ENCODE data around the gene TEX22.
"Not testable (repeated sequence)": the region's sequence is repeated elsewhere in the genome, so short reads cannot be mapped to it uniquely, and the experiment has no call there.

The TEX22 gene, protein sequence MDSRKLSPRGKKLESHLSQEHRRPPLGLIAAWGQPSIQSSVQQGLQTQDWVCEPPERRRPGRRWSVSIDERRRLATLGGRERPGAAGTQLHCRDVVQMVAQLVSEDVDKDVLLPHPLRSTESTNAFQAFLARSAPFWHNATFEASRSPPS

DNA sequence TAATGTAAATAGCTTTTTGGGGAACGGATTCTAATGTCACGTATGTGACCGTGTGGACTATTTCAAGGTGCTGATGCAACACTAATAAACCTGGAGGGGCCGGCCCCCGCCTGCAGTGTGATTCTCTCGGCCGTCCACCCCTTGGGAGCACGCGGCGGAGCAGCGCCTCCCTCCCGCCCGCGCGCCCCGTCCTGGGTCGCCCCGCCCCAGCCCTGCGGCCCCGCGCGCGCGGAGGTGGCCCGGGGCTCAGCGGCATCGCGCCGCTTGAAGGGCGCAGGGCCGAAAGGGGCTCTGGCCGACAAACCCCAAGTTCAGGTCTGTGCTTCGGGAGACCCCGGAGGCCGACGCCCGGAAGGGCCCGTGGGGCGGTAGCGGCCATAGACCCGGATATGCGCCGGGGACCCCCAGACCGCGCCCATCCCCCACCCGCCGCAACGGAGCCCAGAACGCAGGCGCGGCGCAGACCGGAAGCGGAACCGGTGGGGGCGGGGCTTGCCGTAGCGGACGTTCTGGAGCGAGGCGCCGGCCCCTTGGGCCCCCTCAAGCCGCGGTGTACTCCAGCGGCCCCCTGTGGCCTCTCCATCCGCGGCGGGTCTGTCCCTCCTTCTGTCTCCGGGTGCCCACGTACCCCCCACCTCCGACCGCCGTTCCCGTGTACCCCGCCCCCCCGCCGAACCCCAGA, at the start of gene TEX22:
Gene TEX22 (plus strand): TSS at position 495 of the 682 bp plus-strand sequence. CDS start 803 bp downstream, outside the sequence.
- peak; percentile 61 for DNase-seq

DNA sequence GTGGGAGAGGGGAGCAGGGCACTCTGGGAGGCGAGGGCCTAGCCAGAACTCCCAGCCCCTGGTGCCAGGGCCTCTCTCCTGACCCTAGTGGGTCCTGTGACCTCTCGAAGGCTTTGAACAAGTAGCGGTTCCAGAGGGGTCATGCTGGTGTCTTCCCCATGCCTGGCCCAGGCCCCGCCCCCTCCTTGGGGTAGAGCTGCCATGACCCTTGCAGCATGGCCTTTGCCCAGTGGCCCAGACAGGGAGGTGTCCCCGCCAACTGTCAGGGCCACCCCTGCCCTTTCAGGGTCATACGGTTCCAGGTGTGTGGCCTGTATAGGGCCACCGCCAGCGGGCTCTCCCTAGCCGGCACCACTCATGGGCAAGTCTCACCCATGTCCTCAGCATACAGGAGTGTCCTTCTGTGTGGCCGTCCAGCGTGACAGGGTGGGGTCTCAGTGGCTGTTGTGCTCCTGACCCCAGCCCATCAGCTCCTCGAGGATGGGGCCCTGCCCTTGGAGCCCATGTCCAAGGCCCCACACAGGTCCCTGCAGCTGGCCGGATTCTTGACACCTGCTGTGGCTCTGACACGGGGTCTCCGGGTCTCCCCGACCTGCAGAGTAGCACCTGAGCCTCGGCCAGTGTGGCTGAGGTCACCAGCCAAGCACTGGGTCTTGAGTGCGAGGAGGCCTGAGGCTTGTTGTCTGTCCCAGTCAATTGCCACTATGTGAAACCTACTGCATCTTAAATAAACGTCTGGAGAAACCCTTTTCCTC, 49.2 kb upstream of the TEX22 start:
- no peak for DNase-seq

DNA sequence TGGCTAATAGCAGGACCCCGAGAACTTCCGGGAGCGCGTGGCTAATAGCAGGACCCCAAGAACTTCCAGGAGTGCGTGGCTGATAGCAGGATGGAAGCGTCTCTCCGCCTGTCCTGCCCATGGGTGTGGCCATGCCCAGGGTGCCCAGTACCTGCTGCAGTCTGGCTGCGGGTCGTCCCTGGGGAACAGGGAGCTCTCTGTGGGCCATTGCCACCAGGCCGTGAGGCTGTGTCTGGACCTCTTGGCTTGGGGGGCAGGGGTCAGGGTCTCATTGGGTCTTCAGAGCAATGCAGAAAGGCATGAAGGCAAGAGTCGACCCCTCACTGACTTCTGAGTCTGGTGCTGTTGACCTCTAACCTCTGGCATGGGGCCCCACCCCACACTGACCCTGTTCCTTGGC, 48.3 kb upstream of the TEX22 start:
- no peak for DNase-seq

DNA sequence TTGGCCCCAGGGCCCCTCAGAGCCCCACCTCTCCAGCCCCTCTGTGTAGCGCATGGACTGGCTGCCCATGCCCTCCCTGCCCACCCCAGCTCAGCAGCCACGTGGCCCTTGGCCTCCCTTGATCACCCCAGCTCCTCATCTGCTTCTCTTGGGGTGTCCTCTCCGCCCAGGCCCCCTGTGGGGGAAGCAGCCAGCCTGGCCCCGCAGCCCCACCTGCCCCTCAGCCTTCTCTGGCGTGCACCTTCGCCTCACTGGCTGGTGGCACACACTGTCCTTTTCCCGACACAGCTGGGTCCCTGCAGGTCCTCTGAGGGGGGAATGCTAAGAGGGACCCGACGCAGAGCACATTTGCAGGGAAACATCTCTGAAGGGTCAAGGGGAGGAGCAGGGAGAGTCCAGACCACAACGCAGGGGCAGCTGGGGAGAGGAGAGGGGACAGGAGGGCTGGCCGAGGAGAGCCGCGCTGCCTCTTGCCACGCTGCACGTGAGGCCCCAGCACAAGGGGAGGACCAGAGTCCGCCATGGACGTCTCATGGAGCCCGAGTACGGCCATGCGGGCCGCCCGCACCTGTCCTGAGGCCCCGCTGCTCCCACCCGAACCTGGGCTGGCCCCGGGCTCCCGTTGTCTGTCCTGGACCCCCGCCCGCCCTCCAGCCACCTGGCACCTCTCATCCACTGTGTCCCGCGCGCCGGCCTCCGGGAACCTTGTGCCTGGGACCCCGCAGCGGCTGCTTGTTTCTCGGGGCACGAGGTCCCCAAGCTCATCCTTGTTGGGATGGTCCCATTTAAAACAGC, 47.7 kb upstream of the TEX22 start:
- no peak for DNase-seq

DNA sequence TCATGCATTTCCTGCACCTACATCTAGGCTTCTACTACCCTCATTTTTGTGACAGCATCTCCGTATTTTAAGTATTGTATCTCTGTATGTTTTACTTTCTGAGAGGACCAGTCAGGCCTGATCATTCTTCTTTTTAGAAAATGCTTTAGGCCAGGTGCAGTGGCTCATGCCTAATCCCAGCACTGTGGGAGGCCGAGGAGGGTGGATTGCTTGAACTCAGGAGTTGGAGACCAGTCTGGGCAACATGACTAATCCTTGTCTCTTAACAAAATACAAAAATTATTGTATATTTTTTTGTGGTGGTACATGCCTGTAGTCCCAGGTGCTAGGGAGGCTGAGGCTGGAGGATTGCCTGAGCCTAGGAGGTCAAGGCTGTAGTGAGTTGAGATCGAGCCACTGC, 46.9 kb upstream of the TEX22 start:
- DNase-seq, result no peak

DNA sequence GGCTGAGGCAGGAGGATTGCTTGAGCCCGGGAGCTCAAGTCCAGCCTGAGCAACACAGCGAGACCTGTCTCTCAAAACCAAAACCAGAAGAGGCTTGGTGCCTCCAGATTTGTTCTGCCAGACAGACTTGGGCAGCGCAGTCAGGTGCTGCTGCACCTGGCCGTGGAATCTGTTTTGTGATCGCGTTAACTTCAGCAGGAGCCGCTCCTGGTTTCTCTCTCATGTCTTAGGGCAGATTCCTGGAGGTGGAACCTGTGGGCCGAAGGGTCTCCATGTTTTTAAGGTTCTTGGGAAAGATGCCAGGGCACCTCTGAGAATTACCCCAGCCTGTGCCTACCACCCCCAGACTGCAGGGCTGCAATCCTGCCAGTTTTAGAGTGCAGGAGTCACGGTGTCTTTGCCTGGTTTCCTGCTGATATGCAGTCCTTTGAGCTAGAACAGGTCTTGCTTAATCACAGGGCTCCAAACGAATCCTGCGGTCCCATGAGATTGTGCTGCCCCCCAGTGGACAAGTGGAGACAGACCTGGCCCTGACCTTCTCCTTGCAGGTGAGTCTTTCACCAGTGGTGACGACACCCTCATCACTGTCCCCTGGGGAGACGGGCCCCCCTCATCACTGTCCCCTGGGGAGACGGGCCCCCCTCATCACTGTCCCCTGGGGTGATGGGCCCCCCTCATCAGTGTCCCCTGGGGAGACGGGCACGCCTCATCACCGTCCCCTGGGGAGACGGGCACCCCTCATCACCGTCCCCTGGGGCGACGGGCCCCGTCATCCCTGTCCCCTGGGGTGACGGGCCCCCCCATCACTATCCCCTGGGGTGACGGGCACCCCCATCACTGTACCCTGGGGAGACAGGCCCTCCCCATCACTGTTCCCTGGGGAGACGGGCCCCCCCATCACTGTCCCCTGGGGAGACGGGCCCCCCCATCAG, 46.2 kb upstream of the TEX22 start:
- peak; percentile 92 for DNase-seq

DNA sequence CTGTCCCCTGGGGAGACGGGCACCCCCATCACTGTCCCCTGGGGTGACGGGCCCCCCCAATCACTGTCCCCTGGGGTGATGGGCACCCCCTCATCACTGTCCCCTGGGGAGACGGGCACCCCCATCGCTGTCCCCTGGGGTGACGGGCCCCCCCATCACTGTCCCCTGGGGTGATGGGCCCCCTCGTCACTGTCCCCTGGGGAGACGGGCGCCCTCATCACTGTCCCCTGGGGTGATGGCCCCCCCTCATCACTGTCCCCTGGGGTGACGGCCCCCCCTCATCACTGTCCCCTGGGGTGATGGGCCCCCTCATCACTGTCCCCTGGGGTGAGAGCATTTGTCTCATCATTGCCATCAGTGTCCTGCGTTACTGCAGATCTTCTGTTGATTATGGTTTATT, 45.2 kb upstream of the TEX22 start:
- no peak for DNase-seq

DNA sequence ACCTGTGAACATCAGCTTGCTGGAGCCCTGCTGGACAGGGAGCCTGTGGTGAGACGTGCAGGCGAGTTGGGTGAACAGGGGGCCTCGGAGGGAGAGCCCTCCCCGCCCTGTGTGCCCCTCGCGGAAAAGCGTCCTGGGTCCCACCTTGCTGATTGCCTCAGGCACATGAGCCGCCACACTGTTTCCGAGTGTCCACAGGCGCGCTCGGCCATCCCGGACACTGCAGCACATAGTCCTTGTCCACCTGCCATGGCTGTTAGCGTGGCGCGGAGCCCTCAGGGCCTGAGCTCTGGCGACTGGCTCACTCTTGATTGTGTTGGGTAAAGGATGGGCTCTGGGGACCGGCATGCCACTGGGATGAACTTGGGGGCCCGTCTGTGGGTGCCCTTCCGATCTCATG, 43.8 kb upstream of the TEX22 start:
- DNase-seq, result no peak

DNA sequence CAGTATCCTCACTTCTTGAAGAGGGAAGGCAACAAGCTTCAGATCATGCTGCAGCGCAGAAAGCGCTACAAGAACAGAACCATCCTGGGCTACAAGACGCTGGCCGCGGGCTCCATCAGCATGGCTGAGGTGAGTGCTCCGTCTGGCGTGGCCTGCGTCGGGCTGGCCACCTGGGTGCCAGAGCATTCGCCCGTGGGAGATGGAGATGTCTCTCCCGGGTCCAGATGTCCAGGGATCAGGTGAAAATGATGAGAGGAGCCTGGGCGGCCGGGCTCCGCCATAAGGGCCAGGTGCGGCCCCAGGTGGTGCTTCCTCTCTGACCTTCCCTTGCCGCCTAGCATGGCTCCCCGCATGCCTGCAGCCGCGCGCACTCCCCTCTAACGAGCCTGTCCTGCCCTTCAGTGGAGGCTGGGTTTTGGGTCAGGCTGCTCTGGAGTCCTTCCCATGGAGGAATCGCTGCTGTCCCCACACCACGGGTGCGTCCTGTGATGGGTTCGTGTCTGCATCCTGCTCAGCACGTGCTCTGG, 43.2 kb upstream of the TEX22 start:
- no peak for DNase-seq

DNA sequence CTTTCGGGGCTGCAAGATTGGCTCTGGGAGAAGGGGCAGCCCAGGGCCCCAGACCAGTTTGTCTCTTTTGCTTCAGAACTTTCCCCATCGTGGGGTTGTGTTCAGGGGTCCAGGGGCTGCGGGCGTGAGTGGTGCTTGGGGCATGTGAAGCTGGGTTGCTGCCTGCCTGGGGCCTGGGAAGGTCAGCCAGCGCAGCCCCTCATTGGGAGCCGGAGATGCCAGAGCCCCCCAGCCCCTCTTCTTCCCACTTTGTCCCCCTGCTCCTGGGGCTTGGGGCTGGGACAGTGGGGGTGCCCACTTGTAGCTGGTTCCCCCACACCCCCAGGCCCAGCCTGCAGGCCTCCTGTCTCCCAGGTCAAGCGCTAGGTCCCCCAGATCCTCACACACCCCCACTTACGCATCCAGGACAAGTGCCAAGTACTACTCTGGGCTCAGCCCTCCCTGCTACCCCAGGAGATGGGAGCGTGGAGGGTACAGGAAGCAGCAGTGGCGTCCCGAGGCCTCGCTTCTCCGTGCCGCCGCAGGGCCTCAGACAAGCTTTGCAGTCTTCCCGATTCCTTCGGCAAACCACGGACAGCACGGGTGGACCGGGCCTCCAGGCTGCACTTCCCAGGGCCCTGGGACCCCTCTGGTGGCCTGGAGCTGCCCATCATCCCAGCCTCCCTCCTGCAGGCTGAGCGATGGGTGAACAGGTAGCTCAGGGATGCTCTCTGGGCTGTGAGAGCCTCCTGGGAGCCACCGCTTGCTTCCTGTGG, 42.3 kb upstream of the TEX22 start:
- DNase-seq, result no peak

DNA sequence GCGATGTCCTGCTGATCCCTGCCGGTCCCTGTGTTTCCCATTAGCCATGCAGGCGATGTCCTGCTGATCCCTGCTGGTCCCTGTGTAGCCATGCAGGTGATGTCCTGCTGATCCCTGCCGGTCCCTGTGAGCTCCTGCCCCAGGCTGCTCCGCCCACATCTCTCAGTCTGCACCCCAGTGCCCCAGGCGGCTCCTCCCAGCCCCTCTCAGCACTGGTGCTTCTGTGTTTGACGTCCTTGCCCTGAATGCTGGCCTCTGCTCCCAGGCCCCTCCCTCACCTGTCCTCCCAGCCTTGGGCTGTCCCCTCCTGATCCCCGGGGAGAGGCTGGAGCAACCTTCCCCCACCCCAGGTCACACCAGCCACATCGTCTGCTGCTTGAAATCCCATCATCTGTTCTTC, 41.4 kb upstream of the TEX22 start:
- DNase-seq, result no peak

DNA sequence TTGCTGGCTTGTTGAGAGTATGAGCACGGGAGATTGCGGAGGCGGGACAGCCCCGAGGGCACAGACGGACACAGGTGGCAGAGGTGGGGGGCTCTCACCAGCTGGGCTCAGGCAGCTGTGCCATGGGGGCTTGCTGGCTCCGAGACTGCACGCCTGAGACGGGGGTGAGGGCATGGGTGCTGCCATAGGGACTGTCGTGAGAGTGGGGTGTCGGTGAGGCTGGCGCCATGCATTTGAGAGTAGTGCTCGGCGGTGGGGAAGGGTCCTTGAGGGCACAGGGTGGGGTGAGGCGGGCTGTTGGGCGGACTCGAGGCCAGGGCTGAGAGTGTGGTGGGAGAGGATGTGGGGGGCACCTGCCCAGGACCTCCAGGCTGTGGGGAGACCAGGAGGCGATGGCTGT, 40.7 kb upstream of the TEX22 start:
- DNase-seq, result no peak

DNA sequence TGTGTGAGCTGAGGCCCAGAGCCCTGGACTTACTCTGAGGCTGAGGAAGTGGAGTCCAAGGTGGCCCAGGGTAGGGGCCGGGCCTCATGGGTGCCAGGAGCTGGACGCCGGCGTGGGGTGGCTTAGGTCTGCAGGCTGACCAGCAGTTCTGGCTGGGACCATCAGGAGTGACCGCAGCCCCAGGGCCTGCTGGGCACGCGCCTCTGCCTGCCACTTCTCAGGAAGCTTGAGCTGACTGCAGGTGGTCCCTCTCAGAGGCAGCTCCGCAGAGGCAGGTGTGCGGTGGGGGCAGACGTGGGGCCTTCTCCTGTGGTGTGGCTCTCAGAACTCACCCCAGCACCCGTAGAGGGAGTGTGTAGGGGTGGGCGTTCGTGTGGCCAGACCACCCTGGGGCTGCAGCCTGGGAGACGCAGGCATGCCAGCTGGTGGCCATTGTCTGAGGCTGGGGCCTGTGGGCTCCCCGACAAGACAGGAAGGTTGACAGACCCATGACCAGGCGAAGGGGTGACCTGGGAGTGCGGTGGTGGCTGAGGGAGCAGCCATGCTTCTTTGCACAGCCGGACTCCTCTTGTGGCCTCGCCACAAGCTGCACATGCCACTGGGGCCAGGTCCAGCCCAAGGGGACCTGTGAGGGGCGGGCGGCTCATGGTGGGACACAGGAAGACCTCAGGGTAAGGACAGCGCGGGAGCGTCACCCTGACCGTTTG, 40.0 kb upstream of the TEX22 start:
- no peak for DNase-seq

DNA sequence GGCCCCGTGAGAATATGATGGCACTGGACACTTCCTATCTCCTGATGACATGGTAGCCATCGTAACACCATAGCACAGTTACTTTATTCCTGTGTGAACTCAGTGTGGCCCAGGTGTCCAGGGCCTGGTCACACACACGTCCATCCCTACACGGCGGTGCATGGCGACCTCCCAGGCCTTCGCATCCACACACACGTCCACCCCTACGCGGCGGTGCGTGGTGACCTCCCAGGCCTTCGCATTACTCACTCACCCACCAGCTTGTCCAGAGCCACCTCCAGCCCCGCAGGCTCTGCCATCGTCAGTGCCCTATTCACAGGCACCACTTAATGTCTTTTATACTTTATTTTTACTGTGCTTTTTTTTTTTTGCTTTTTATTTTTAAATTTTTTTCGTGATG, 39.4 kb upstream of the TEX22 start:
- DNase-seq, result no peak

DNA sequence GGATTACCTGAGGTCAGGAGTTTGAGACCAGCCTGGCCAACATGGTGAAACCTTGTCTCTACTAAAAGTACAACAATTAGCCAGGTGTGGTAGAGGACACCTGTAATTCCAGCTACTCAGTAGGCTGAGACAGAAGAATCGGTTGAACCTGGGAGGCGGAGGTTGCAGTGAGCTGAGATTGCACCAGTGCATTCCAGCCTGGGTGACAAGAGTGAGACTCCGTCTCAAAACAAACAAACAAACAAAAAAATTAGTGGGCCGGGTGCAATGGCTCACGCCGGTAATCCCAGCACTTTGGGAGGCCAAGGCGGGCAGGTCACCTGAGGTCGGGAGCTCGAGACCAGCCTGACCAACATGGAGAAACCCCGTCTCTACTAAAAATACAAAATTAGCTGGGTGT, 36.9 kb upstream of the TEX22 start:
- not testable (repeated sequence) for DNase-seq

DNA sequence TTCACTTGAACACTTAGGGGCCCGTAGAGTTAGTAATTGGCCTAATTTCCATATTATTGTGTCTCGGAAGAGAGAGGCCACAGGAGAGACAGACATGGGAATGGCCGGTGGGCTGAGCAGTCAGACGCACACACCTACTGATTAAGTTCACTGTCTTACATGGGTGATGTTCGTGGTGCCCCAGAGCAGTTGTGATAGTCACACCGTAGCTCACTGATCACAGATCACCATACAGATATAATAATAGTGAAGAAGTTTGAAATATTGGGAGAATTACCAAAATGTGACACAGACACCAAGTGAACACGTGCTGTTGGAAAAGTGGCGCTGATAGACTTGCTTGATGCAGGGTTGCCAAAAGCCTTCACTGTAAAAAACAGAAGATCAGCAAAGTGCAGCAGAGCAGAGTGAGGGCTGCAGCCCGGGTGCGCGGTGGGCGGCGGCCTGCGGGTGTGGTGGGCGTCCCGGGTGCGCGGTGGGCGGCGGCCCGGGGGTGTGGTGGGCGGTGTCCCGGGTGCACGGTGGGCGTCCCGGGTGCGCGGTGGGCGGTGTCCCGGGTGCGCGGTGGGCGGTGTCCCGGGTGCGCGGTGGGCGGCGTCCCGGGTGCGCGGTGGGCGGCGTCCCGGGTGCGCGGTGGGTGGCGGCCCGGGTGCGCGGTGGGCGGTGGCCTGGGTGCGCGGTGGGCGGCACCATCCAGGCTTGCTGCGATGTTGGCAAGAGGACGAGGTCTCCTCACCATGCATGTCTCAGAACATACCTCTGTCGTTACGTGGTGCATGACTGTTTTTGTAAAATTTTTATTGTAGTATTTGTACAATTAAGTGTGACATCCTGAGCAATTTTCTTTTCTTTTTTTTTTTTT, 34.3 kb upstream of the TEX22 start:
- DNase-seq, result no peak

DNA sequence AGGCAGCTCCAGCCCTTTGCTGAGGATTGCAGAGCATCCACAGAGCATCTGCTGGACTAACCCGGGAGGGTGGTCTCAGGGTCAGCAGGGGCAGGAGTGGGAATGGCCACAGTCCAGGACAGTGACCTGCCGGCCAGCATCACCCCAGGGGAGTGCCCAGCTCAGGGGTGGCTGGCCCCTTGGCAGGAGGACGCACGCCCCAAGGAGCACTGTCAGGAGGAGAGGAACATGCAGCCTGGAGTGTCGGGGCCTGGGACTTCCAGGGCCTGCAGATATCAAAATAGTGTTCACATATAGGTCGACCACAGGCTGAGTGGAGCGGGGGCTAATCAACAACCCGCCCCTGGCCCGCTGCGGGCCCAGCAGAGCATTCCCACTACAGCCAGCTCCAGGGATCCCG, 33.2 kb upstream of the TEX22 start:
- no peak for DNase-seq

DNA sequence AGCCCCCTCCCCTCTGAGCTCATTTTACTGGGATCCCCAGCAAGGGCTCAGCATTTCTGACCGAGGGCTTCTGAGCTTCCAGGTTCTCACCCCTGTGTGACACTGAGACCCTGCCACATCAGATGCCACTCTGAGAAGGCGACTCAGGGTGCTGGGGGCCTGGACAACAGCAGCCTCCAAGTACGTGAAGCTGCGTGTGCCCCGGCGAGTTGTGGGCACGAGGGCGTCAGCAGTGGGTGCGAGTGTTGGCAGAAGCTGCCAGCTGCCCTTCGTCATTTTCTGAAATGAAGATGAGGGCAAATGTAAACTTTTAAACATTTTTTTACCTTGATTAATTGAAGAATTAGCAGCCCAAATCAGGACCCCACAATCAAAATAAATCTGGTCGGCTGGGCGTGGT, 32.7 kb upstream of the TEX22 start:
- no peak for DNase-seq

DNA sequence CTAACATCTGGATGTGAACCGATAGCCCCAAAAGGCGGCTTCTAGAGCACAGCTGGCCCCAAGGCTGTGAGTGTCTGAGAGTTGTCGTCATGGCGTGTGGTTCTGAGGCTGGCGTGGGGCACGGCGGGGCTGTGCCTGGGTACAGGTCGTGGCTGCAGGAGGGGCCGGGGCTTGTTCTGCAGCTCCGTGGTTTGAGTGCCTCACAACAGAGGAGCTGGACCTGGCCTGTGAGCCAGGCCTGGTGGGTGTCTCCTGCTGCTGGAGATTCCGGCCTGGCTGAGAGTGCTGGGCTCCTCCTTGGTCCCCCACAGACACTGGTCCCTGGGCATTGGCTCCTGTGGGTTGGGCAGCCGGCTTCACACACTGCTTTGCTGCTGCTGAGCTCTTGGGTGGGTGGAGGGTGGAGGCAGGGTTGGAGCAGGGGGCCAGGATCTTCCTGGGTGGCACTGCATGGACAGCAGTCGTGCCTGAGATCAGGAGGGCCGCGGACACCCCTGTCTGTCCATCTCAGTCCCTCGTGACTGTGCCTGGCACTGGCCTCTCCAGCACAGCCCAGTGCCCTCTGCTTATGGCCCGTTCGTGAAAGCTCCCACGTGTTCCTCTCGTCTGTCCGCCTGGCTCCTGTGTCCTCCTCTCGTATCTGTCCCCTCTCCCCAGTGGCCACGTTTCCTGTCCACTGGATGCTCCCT, 31.8 kb upstream of the TEX22 start:
- no peak for DNase-seq

All from NCI-H510A treated with DMSO at 0.1 percent for 48 hours (cell line).